Activated T-cell treated with anti-CD3 and anti-CD28 coated beads, Interleukin-2, amount 50 U/mL, for 4 hours (primary cell): ENCODE data around the gene GRK5. TPM values are rescaled to one million over a fixed set of nuclear protein-coding genes. Genes with fewer than 3 reads are reported as not detected.
A peak's percentile ranks its signal among the peaks of the same experiment; 100 is the strongest.

Experiments used
- ATAC-seq, 2 donors: fragments of 200-7000 bp; cut with Tn5 transposase; one replicate each; pipeline ENCODE4 v1.10.0; 2021
- DNase-seq: peaks from one replicate; pipeline ENCODE4 v3.0.0-alpha.2; 2020
- H3K27me3 Mint-ChIP-seq: one replicate; pipeline ENCODE4 v1.8.0; 2021; ENCODE audit warnings: low read depth, mixed read lengths
- H3K36me3 Mint-ChIP-seq: one replicate; pipeline ENCODE4 v1.8.0; 2022; ENCODE audit warnings: mixed read lengths; ENCODE audit not compliant: insufficient read depth
- H3K4me1 Mint-ChIP-seq: one replicate; pipeline ENCODE4 v1.8.0; 2021; ENCODE audit warnings: low read depth, mixed read lengths
- H3K4me3 Mint-ChIP-seq: one replicate; pipeline ENCODE4 v1.8.0; 2021; ENCODE audit warnings: mild to moderate bottlenecking, moderate library complexity, mixed read lengths
- H3K9me3 Mint-ChIP-seq: one replicate; pipeline ENCODE4 v1.8.0; 2021; ENCODE audit warnings: mixed read lengths
- total RNA-seq, 3 donors: library from RNA; stranded (reverse); gene quantifications; one replicate each; pipeline ENCODE4 v1.2.1, GENCODE V29; 2021

Gene GRK5
- total RNA-seq, 3 donors from 2014 or later = 14.0 to 15.6 (median 15.3) TPM

DNA sequence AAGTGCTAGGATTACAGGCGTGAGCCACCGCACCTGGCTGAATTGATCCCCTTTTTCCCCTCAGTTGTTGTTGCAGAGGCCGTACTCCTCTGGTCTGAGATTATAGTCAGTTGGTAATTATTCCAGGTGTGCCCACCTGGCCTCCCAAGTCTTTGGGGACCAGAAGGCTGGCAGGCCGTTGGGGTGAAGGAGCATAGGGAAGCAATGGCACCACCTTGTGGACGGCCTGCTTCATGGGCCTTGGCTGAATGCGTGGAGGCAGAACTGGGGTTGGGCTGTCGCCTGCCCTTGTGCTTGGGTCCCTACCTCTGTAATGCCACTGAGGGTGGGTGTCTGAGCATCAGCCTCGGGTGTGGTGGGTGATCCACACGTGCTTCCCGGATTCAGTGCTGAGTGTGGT is 209.5 kb downstream of the GRK5 start:
- DNase-seq (peak; percentile 68), ATAC-seq (peak; percentile 93 to 94)
- Mint-ChIP-seq H3K27me3 (no peaks in the 10 kb centered on the region), H3K4me1 (no peaks in the 10 kb centered on the region), H3K4me3 (no peak overlapping the region), H3K9me3 (no peaks in the 10 kb centered on the region), H3K36me3 (peaks cover 6% of the 10 kb centered on the region)

DNA sequence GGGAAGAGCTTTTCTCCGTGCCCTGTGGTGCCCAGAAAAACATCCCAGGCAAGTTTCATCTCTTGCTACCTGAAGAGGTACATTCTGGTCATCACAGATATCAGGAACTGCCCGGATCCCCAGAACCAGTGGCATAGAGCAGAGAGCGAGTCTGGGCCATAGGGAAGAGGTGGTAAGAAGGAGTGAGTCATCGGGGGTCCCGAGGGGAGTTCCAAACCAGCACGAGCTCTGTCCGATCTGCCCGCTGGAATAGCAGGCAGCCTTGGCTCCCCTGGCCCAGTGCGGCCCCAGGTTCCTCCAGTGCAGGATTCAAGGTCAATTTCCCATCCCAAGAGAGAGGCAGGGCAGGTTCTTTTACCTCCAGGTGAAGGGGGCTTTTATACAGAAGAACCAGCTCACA is 210.5 kb downstream of the GRK5 start:
- Mint-ChIP-seq H3K36me3 (peaks cover 6% of the 10 kb centered on the region), H3K4me1 (no peaks in the 10 kb centered on the region), H3K27me3 (no peaks in the 10 kb centered on the region), H3K4me3 (no peak overlapping the region), H3K9me3 (no peaks in the 10 kb centered on the region)
- DNase-seq = no peak
- ATAC-seq = no peak

DNA sequence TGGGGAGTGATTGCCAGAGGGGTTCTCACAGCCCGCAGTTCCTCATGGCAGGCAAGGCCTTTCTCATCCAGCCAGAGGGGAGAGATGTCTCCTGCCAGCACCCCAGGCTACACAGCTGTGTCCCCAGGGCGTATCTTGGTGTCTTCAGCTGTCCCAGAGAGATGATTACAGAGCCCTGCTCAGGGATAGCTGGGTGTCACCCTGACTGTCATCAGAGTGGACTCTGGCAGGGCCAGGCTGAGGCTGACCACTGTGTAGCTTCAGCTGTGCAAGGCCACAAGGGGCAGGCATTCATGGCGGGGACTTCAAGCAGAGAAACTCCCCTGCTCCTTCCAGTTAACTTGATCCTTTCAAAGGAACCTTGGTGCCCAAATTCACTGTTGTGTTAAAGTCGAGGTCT is 211.0 kb downstream of the GRK5 start:
- Mint-ChIP-seq H3K4me3 (no peak overlapping the region), H3K27me3 (no peaks in the 10 kb centered on the region)
- ATAC-seq = no peak

GRCh38 chr10:119419931-119420330 is 212.6 kb downstream of the GRK5 start:
- ATAC-seq (no peak), DNase-seq (no peak)
- Mint-ChIP-seq H3K4me1 (no peaks in the 10 kb centered on the region), H3K27me3 (no peaks in the 10 kb centered on the region), H3K4me3 (no peak overlapping the region), H3K36me3 (peaks cover 17% of the 10 kb centered on the region), H3K9me3 (no peaks in the 10 kb centered on the region)

More for the DNA sequence above, 211.0 kb downstream of the GRK5 start:
- no peak for DNase-seq
- no peaks in the 10 kb centered on the region for H3K9me3 Mint-ChIP-seq
- H3K36me3 Mint-ChIP-seq = peaks cover 11% of the 10 kb centered on the region
- H3K4me1 Mint-ChIP-seq = no peaks in the 10 kb centered on the region

DNA sequence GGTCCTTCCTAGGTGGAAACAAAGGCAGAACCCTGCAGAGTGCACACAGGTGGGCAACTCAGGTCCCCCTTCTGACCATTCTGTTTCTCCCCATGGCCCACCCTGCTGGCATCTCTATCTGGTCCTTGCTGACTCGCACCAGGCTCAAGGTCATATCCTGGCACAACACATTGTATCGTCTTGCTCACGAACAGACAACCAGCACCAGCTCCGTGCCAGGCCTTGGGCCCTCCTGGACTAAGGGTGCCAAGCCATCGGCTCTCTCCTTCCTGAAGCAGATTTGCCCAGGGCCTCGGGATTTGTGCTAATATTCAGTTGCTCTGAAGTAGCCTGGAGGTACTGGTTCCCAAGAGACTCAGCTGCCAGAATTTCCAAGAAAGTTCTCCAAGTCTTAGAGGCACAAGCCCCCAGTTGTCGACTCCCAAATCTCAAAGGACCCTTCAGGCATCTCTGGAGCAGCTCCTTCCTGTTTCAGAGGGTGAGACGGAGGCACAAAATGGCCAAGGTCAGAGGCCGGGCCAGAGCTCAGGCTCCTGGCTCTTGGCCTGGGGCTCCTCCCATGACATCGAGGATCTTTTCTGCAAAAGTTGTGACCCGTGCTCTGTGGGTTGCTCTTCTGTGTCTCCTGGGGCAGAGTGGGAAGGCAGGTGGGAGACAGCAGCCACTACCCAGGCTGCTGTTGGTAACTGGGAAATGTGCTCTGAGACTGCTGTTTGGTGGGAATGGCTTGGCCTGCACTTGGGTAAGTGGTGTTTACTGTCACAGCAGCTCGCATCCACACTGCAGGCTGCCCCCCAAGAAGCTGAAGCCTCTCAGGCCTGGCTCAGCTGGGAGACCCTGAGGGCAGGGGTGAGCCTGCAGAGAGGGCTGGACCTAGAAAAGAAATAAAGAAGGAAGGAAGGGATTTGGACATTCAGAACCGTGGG is 213.8 kb downstream of the GRK5 start:
- Mint-ChIP-seq H3K4me3 (no peak overlapping the region), H3K4me1 (no peaks in the 10 kb centered on the region), H3K9me3 (no peaks in the 10 kb centered on the region), H3K27me3 (no peaks in the 10 kb centered on the region), H3K36me3 (peaks cover 24% of the 10 kb centered on the region)
- no peak for ATAC-seq
- no peak for DNase-seq

- Mint-ChIP-seq H3K36me3 (peaks cover 24% of the 10 kb centered on the region), H3K4me3 (no peak overlapping the region), H3K9me3 (no peaks in the 10 kb centered on the region), H3K27me3 (no peaks in the 10 kb centered on the region), H3K4me1 (no peaks in the 10 kb centered on the region)
- ATAC-seq = no peak
- DNase-seq = no peak
These were observed 214.7 kb downstream of the GRK5 start for GRCh38 chr10:119421891-119422681.

GRCh38 chr10:119422682-119423509 is 215.5 kb downstream of the GRK5 start:
- ATAC-seq = no peak
- Mint-ChIP-seq H3K9me3 (no peaks in the 10 kb centered on the region), H3K27me3 (no peaks in the 10 kb centered on the region), H3K36me3 (peaks cover 24% of the 10 kb centered on the region), H3K4me3 (no peak overlapping the region), H3K4me1 (no peaks in the 10 kb centered on the region)
- DNase-seq = no peak

DNA sequence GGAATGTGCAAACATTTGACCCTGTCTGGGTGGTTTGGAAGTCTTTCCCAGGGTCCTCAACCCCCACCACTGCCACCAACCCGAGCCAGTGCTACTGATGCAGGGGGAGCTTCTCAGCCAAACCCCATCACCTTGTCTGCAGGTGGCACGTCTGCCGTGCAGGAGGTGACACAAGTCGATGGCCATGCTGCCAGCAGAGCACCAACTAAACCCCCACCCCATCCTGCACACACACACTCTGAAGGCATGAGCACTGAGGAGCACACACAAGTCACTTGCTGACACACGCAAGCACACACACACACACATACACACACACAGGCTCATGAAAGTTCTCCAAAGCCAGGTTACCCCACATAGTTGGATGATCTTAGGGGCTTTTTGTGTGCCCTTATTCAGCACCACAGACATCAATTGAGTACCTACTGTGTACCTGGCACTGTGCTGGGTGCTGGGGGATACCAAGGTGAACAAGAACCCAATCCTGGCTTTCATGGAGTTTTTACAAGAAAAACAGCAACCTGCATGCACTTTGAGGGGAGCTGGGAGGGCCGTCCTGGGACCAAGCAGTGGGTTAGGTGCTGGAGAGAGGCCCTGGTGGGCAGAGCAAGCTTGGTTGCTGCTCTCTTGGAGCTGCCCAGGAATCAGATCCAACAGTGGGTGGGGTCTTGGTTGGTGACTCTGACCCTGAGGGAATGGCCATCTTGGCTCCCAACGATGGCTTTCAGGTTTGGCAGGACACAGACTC is 216.3 kb downstream of the GRK5 start:
- no peak for ATAC-seq
- H3K36me3 Mint-ChIP-seq = peaks cover 24% of the 10 kb centered on the region
- peaks cover 8% of the 10 kb centered on the region for H3K4me1 Mint-ChIP-seq
- H3K9me3 Mint-ChIP-seq = no peaks in the 10 kb centered on the region
- no peak overlapping the region for H3K4me3 Mint-ChIP-seq
- DNase-seq = no peak
- H3K27me3 Mint-ChIP-seq = no peaks in the 10 kb centered on the region

GRCh38 chr10:119424258-119424975 is 217.0 kb downstream of the GRK5 start:
- Mint-ChIP-seq H3K4me1 (peaks cover 13% of the 10 kb centered on the region), H3K36me3 (peaks cover 25% of the 10 kb centered on the region), H3K9me3 (no peaks in the 10 kb centered on the region), H3K4me3 (no peak overlapping the region), H3K27me3 (no peaks in the 10 kb centered on the region)
- ATAC-seq = no peak
- DNase-seq = no peak

DNA sequence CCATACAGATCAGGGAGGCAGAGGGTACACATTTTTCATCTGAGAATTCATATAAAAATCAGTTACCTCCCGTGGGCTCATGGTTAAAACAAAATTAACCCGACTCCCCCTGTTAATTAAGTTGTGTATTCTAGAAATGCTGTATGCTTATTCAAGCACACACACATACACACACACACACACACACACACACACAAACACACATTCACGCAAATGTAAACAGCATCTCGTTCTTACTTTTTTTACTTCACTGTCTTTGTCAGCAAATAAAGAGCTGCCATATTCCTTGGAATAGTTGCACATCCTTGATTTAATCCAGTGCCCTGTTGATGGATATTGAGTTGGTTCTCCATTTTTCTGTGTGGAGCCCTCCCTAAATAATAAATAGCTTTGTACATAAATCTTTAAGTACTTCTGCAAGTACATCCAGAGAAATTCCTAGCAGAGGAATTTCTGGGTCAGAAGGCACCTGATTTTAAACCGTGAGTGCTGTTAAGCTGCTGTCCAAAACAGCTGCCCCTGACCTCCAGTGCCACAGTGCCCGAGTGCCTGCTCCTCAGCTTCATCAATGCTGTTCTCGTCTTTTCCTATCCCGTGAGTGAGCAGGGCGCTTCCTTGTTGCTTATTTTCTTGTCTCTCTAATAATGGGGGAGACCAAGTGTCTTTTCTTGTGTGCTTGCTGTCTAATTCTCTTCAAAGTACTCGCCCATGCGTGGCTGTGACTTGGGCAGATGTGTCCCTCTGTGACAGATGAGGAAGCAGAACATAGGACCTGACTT is 217.9 kb downstream of the GRK5 start:
- DNase-seq = no peak
- Mint-ChIP-seq H3K36me3 (peaks cover 26% of the 10 kb centered on the region), H3K4me1 (peaks cover 15% of the 10 kb centered on the region), H3K27me3 (no peaks in the 10 kb centered on the region), H3K9me3 (no peaks in the 10 kb centered on the region), H3K4me3 (no peak overlapping the region)
- ATAC-seq = no peak

DNA sequence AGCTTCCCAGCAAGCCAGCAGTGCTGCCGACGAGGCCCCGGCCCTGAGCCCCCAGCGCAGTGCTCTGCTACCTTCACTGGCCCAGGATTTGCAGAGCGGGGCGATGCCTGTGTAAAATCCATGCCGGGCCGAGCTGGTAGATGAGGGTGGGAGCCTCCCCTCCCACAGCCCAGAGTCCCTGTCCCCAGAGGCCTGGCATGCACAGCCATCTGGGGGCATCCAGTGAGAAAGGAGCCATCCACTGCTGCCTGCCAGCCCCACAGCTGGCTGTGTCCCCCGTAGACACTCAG is 218.5 kb downstream of the GRK5 start:
- H3K4me1 Mint-ChIP-seq = peaks cover 15% of the 10 kb centered on the region
- no peak overlapping the region for H3K4me3 Mint-ChIP-seq
- peaks cover 30% of the 10 kb centered on the region for H3K36me3 Mint-ChIP-seq
- DNase-seq (no peak), ATAC-seq (no peak)
- no peaks in the 10 kb centered on the region for H3K9me3 Mint-ChIP-seq
- H3K27me3 Mint-ChIP-seq = no peaks in the 10 kb centered on the region

GRCh38 chr10:119426699-119427098 is 219.3 kb downstream of the GRK5 start:
- Mint-ChIP-seq H3K36me3 (peaks cover 24% of the 10 kb centered on the region), H3K27me3 (no peaks in the 10 kb centered on the region), H3K4me1 (peaks cover 15% of the 10 kb centered on the region), H3K4me3 (no peak overlapping the region), H3K9me3 (no peaks in the 10 kb centered on the region)
- no peak for DNase-seq
- ATAC-seq = no peak
